PC-9 (cell line): ENCODE data around the gene ZNF442. TPM values are rescaled to one million over a fixed set of nuclear protein-coding genes. Genes with fewer than 3 reads are reported as not detected.
"Not testable (repeated sequence)": the region's sequence is repeated elsewhere in the genome, so short reads cannot be mapped to it uniquely, and the experiment has no call there.

ENCODE experiments used
- BruUV-seq: library from RNA; stranded (reverse); fragments of 400-500 nt; replicated peaks from 2 replicates; lab custom pipeline; 2021; lab: Mats Ljungman, UMichigan
- CTCF ChIA-PET: fragments of 300-600 bp; sonication (Branson Sonifier 250); formaldehyde crosslinking; loops from one replicate; lab custom pipeline; 2022; ENCODE audit warnings: antibody characterized with exemption; lab: Charles Lee
- POLR2A ChIA-PET: fragments of 300-600 bp; sonication (Branson Sonifier 250); formaldehyde crosslinking; loops from one replicate; lab custom pipeline; 2022; ENCODE audit warnings: antibody characterized with exemption; ENCODE audit not compliant: unreplicated experiment; lab: Charles Lee
- DNase-seq, 2 experiments: peaks; one replicate each; pipeline versions ENCODE4 v3.0.0 to v3.0.0-alpha.2; 2015 to 2022; ENCODE audit warnings: mixed read lengths in 1 of 2
- H2AFZ ChIP-seq: fragments of 200-600 bp; sonication (generic); 2 replicates; pipeline ENCODE4 v1.8.1; 2017; ENCODE audit warnings: antibody characterized with exemption
- H3F3A ChIP-seq: fragments of 200-600 bp; sonication (generic); 2 replicates; pipeline ENCODE4 v1.8.1; 2017; ENCODE audit warnings: antibody characterized with exemption, mild to moderate bottlenecking, low read depth; ENCODE audit not compliant: insufficient read depth
- H3K27ac ChIP-seq: fragments of 200-600 bp; sonication (generic); 2 replicates; pipeline ENCODE4 v1.6.1; 2016; ENCODE audit warnings: mixed run types
- H3K27me3 ChIP-seq: fragments of 200-600 bp; sonication (generic); 2 replicates; pipeline ENCODE4 v1.6.1; 2016; ENCODE audit warnings: low read depth, mixed run types; ENCODE audit not compliant: insufficient read depth
- H3K36me3 ChIP-seq: fragments of 200-600 bp; sonication (generic); 2 replicates; pipeline ENCODE4 v1.6.1; 2016; ENCODE audit warnings: low read depth, mixed run types
- H3K4me1 ChIP-seq: fragments of 200-600 bp; sonication (generic); replicated peaks from 2 replicates; pipeline ENCODE4 v1.6.1; 2016; ENCODE audit warnings: mixed run types; ENCODE audit not compliant: insufficient read depth
- H3K4me2 ChIP-seq: fragments of 200-600 bp; sonication (generic); 2 replicates; pipeline ENCODE4 v1.6.1; 2017; ENCODE audit warnings: mixed run types
- H3K4me3 ChIP-seq: fragments of 200-600 bp; sonication (generic); 2 replicates; pipeline ENCODE4 v1.6.1; 2016; ENCODE audit warnings: mixed run types
- H3K79me2 ChIP-seq: fragments of 200-600 bp; sonication (generic); 2 replicates; pipeline ENCODE4 v1.6.1; 2017; ENCODE audit warnings: low read depth, mixed run types
- H3K9me2 ChIP-seq: fragments of 200-600 bp; sonication (generic); 2 replicates; pipeline ENCODE4 v1.8.1; 2017; ENCODE audit warnings: mild to moderate bottlenecking; ENCODE audit not compliant: insufficient read depth
- H3K9me3 ChIP-seq: fragments of 200-600 bp; sonication (generic); 2 replicates; pipeline ENCODE4 v1.8.1; 2016; ENCODE audit warnings: low read depth; ENCODE audit not compliant: insufficient read depth
- H4K20me1 ChIP-seq: fragments of 200-600 bp; sonication (generic); 2 replicates; pipeline ENCODE4 v1.8.1; 2017; ENCODE audit not compliant: insufficient read depth
- EZH2 ChIP-seq: fragments of 200-600 bp; sonication (generic); IDR thresholded peaks from 2 replicates; pipeline ENCODE4 v1.8.0; 2017; ENCODE audit warnings: antibody characterized with exemption, low read depth
- intact Hi-C: fragments of 100-400 bp; cut with micrococcal nuclease; formaldehyde crosslinking; loops from one replicate; pipeline ENCODE4 v1.10.0; 2022; ENCODE audit not compliant: unreplicated experiment
- total RNA-seq: library from RNA; stranded (reverse); gene quantifications from 2 replicates; pipeline ENCODE4 v1.2.3, GENCODE V29; 2021
- TF ChIP-seq, protein P1 (sequence below): fragments of 200-600 bp; sonication (generic); conservative IDR thresholded peaks from 2 replicates; pipeline ENCODE4 v1.6.1; 2017; ENCODE audit warnings: mixed run types, antibody characterized with exemption, mild to moderate bottlenecking, moderate library complexity

The ZNF442 gene
- total RNA-seq, 1 experiment from 2014 or later = not detected

- Histone ChIP-seq H3K27ac (no peak overlapping the region), H4K20me1 (no peaks in the 10 kb centered on the region), H3K9me3 (peaks cover 16% of the 10 kb centered on the region), H3K9me2 (no peaks in the 10 kb centered on the region), H3K4me2 (peak overlapping the region; percentile 57), H3K4me3 (peak overlapping the region; percentile 29; the same call in 1 of the 2 replicates), H2AFZ (peak overlapping the region; percentile 72), H3F3A (no peaks in the 10 kb centered on the region), H3K79me2 (no peaks in the 10 kb centered on the region), H3K4me1 (no peaks in the 10 kb centered on the region), H3K27me3 (no peaks in the 10 kb centered on the region), H3K36me3 (no peaks in the 10 kb centered on the region)
- CTCF ChIA-PET = no interaction called here
- no TSS peak for BruUV-seq
- POLR2A ChIA-PET = interaction anchor here (0.6 to 0.7 kb wide), 2 partner anchors 51 to 1547 kb away, joined by 13 to 27 read pairs; partner anchors contain the start of gene ZNF442
- DNase-seq = no peak
- TF ChIP-seq EZH2 = no peak
- TF ChIP-seq, protein P1, sequence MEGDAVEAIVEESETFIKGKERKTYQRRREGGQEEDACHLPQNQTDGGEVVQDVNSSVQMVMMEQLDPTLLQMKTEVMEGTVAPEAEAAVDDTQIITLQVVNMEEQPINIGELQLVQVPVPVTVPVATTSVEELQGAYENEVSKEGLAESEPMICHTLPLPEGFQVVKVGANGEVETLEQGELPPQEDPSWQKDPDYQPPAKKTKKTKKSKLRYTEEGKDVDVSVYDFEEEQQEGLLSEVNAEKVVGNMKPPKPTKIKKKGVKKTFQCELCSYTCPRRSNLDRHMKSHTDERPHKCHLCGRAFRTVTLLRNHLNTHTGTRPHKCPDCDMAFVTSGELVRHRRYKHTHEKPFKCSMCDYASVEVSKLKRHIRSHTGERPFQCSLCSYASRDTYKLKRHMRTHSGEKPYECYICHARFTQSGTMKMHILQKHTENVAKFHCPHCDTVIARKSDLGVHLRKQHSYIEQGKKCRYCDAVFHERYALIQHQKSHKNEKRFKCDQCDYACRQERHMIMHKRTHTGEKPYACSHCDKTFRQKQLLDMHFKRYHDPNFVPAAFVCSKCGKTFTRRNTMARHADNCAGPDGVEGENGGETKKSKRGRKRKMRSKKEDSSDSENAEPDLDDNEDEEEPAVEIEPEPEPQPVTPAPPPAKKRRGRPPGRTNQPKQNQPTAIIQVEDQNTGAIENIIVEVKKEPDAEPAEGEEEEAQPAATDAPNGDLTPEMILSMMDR = no peak
- intact Hi-C loops = no loop called here
These were observed 50.9 kb downstream of the ZNF442 start for GRCh38 chr19:12314553-12314952.

DNA sequence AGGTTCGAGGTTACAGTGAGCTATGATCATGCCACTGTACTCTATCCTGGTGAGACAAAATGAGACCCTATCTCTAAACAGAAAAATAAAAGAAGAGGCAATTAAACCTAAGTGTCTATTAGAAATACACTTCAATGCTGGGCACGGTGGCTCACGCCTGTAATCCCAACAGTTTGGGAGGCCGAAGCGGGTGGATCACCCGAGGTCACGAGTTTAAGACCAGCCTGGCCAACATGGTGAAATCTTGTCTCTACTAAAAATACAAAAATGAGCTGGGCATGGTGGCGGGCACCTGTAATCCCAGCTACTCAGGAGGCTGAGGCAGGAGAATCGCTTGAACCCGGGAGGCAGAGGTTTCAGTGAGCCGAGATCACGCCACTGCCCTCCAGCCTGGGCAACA, 56.6 kb downstream of the ZNF442 start:
- H3K79me2 ChIP-seq, CTCF ChIA-PET, BruUV-seq, H3F3A ChIP-seq, H2AFZ ChIP-seq, H3K27me3 ChIP-seq, H4K20me1 ChIP-seq, H3K9me3 ChIP-seq, POLR2A ChIA-PET, H3K27ac ChIP-seq, intact Hi-C loops, DNase-seq, H3K4me2 ChIP-seq, H3K4me3 ChIP-seq, H3K9me2 ChIP-seq, H3K36me3 ChIP-seq, H3K4me1 ChIP-seq: not testable (repeated sequence)

Other genes with a start within 250 kb of the ZNF442 start
- gene ZNF20, start 225.3 kb downstream of the ZNF442 start, total RNA-seq = 2.9 and 8.6 TPM in 2 replicates
- gene ZNF625, start 208.9 kb downstream of the ZNF442 start, total RNA-seq = 5.7 and 6.4 TPM in 2 replicates
- 5.3 and 6.2 TPM in 2 replicates for gene ZNF136, start 202.6 kb downstream of the ZNF442 start, total RNA-seq
- gene ZNF44, start 70.8 kb downstream of the ZNF442 start, total RNA-seq = 4.0 and 5.0 TPM in 2 replicates
- 1.1 and 1.8 TPM in 2 replicates for gene ZNF563, start 32.0 kb downstream of the ZNF442 start, total RNA-seq
- gene ZNF799, start 35.6 kb upstream of the ZNF442 start, total RNA-seq = 2.5 and 2.9 TPM in 2 replicates
- 3.3 and 3.5 TPM in 2 replicates for gene ZNF443, start 75.3 kb upstream of the ZNF442 start, total RNA-seq
- gene ZNF709, start 119.1 kb upstream of the ZNF442 start, total RNA-seq = 1.6 and 1.8 TPM in 2 replicates
- 8.3 and 14.8 TPM in 2 replicates for gene ZNF564, start 185.8 kb upstream of the ZNF442 start, total RNA-seq
- gene ZNF490, start 245.1 kb upstream of the ZNF442 start, total RNA-seq = 7.5 and 8.9 TPM in 2 replicates
- 22.4 and 27.7 TPM in 2 replicates for gene ZNF791, start 245.2 kb upstream of the ZNF442 start, total RNA-seq